Measurements from ENCODE around the gene NECTIN2.

Gene NECTIN2

GRCh38 chr19:44847144-44848035, 1.3 kb downstream of the NECTIN2 start:
- TF ChIP-seq CTCF (IDR thresholded peaks at IDR 0.05; ENCODE audit: low read depth, low read length, missing control alignments): no peak
- in situ Hi-C loops (cut with HindIII; ENCODE audit: low pct_ligation_motif_present, low sequenced_read_pairs): no loop called here
- Histone ChIP-seq H3K27ac (peak overlapping the region; percentile 96), H3K4me3 (ENCODE audit: low read depth, low read length) (peak overlapping the region; percentile 93), H3K36me3 (replicated peaks) (peaks cover 3% of the 10 kb centered on the region), H3K27me3 (replicated peaks) (no peaks in the 10 kb centered on the region)
- peak; percentile 60 for DNase-seq

GRCh38 chr19:44848036-44848811, 2.1 kb downstream of the NECTIN2 start:
- Histone ChIP-seq H3K4me3 (ENCODE audit: low read depth, low read length) (peak overlapping the region; percentile 93), H3K27me3 (replicated peaks) (no peaks in the 10 kb centered on the region), H3K27ac (peak overlapping the region; percentile 96), H3K36me3 (replicated peaks) (peaks cover 3% of the 10 kb centered on the region)
- DNase-seq: peak; percentile 49
- TF ChIP-seq CTCF (IDR thresholded peaks at IDR 0.05; ENCODE audit: low read depth, low read length, missing control alignments): no peak
- in situ Hi-C loops (cut with HindIII; ENCODE audit: low pct_ligation_motif_present, low sequenced_read_pairs): no loop called here

GRCh38 chr19:44848812-44849447, 2.8 kb downstream of the NECTIN2 start:
- in situ Hi-C loops (cut with HindIII; ENCODE audit: low pct_ligation_motif_present, low sequenced_read_pairs): no loop called here
- Histone ChIP-seq H3K4me3 (ENCODE audit: low read depth, low read length) (peak overlapping the region; percentile 93), H3K27me3 (replicated peaks) (no peaks in the 10 kb centered on the region), H3K36me3 (replicated peaks) (peaks cover 3% of the 10 kb centered on the region), H3K27ac (peak overlapping the region; percentile 96)
- peak; percentile 14 for DNase-seq
- TF ChIP-seq CTCF (IDR thresholded peaks at IDR 0.05; ENCODE audit: low read depth, low read length, missing control alignments): no peak

GRCh38 chr19:44850641-44851109, 4.6 kb downstream of the NECTIN2 start:
- H3K4me3 ChIP-seq (ENCODE audit: low read depth, low read length): no peak overlapping the region
- peak overlapping the region; percentile 96 for H3K27ac ChIP-seq
- no peak for DNase-seq
- no peak for TF ChIP-seq CTCF (IDR thresholded peaks at IDR 0.05; ENCODE audit: low read depth, low read length, missing control alignments)
- peaks cover 5% of the 10 kb centered on the region for H3K36me3 ChIP-seq (replicated peaks)
- no peaks in the 10 kb centered on the region for H3K27me3 ChIP-seq (replicated peaks)
- in situ Hi-C loops (cut with HindIII; ENCODE audit: low pct_ligation_motif_present, low sequenced_read_pairs): no loop called here

- peaks cover 13% of the 10 kb centered on the region for H3K36me3 ChIP-seq (replicated peaks)
- H3K27me3 ChIP-seq (replicated peaks): no peaks in the 10 kb centered on the region
- in situ Hi-C loops (cut with HindIII; ENCODE audit: low pct_ligation_motif_present, low sequenced_read_pairs): no loop called here
- H3K4me3 ChIP-seq (ENCODE audit: low read depth, low read length): no peak overlapping the region
- no peak for TF ChIP-seq CTCF (IDR thresholded peaks at IDR 0.05; ENCODE audit: low read depth, low read length, missing control alignments)
- DNase-seq: no peak
- no peak overlapping the region for H3K27ac ChIP-seq
Measured at GRCh38 chr19:44851427-44851826, 5.3 kb downstream of the NECTIN2 start.
